HG02763 (cell line): Measurements from ENCODE around the gene GRAMD1A.

Experiments used
- ATAC-seq: cut with Tn5 transposase; IDR thresholded peaks from one replicate; pipeline ENCODE4 v1.9.1; 2021; ENCODE audit warnings: mild to moderate bottlenecking, moderate library complexity; ENCODE audit not compliant: unreplicated experiment

The GRAMD1A gene

GRCh38 chr19:35069696-35070095 lies 69.6 kb downstream of the GRAMD1A start:
- ATAC-seq, result no peak

GRCh38 chr19:35070471-35070870 lies 70.3 kb downstream of the GRAMD1A start:
- no peak for ATAC-seq

- ATAC-seq, result no peak
Measured at GRCh38 chr19:35073516-35073915, 73.4 kb downstream of the GRAMD1A start.

- ATAC-seq, result no peak
Measured at GRCh38 chr19:35073941-35074340, 73.8 kb downstream of the GRAMD1A start.

DNA sequence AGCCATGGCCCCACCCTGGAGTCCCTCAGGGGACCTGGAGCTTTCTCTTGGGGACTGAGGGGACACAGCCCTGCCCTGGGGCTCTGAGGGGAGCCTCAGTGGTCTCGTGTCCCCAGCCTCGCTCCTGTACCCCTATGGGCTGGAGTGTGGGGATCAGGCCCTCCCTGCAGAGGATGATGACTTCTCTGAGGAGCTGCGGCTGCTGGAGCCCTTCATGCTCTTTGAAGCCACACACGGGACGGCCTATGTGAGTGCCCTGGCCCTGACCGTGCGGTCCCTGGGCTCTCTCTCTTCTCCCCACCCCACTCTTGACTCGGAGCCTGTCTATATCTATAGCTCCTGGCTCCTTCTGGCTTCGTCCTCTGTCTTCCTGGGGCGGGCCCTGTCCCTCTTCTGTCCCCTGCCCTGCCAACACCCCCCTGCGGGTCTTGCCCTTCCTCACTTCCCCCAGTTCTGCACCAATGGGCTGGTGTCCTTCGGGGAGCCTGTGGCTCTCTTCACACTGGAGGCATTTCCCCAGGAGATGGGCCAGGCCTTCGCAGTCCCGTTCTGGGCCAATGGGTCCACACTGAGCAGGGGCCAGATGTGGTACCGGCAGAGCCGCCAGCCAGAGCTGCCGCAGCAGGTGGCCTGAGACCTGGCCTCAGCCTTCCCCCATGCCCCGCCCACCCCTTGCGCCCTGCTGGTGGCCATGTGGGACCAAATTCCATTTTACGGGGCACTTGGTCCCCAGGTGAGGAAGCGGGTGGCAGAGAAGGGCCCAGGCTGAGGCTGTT lies 74.5 kb downstream of the GRAMD1A start:
- no peak for ATAC-seq

- ATAC-seq, result no peak
Measured at GRCh38 chr19:35075202-35076025, 75.3 kb downstream of the GRAMD1A start.

- no peak for ATAC-seq
Measured at GRCh38 chr19:35076026-35076370, 75.9 kb downstream of the GRAMD1A start.
